A673 (cell line): Measurements from ENCODE around the gene CPM.

Experiments
- EZH2 ChIP-seq: fragments of 200-600 bp; sonication (generic); IDR thresholded peaks from 2 replicates; pipeline ENCODE4 v1.6.1; 2017; ENCODE audit warnings: borderline replicate concordance, low read depth, mild to moderate bottlenecking, mixed read lengths, antibody characterized with exemption, low read length; ENCODE audit not compliant: poor library complexity, severe bottlenecking
- TF ChIP-seq, protein P1 (sequence below): fragments of 300-800, 200-600 bp; sonication (generic); conservative IDR thresholded peaks from 2 replicates; pipeline ENCODE4 v1.5.1; 2017; ENCODE audit warnings: low read depth, mild to moderate bottlenecking, antibody characterized with exemption, low read length, moderate library complexity, mixed read lengths

DNA sequence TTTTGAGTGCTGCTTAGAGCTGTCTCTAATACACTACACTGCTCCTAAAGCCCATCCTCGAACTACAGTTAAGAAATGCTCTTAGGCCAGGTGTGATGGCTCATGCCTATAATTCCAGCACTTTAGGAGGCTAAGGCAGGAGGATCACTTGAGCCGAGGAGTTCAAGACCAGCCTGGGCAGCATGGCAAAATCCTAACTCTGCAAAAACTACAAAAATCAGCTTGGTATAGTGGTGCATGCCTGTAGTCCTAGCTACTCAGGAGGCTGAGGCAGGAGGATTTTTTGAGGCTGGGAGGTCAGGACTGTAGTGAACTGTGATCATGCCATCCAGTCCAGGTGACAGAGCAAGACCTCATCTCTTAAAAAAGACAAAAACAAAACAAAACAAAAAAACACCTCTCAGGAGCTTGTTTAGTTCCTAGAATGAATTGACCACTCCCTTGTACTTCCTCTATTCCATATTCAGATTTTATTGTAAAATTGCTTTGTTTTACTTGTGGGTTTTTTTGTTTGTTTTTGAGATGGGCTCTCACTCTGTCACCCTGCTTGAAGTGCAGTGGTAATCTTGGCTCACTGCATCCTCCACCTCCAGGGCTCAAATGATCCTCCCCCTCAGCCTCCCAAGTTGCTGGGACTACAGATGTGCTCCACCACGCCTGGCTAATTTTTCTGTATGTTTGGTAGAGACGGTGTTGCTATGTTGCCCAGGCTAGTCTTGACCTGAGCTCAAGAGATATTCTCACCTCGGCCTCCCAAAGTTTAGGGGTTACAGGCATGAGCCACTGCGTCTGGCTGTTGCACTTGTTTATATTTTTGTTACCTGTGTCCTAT is 111.4 kb downstream of the CPM start:
- TF ChIP-seq, protein P1, sequence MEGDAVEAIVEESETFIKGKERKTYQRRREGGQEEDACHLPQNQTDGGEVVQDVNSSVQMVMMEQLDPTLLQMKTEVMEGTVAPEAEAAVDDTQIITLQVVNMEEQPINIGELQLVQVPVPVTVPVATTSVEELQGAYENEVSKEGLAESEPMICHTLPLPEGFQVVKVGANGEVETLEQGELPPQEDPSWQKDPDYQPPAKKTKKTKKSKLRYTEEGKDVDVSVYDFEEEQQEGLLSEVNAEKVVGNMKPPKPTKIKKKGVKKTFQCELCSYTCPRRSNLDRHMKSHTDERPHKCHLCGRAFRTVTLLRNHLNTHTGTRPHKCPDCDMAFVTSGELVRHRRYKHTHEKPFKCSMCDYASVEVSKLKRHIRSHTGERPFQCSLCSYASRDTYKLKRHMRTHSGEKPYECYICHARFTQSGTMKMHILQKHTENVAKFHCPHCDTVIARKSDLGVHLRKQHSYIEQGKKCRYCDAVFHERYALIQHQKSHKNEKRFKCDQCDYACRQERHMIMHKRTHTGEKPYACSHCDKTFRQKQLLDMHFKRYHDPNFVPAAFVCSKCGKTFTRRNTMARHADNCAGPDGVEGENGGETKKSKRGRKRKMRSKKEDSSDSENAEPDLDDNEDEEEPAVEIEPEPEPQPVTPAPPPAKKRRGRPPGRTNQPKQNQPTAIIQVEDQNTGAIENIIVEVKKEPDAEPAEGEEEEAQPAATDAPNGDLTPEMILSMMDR = no peak
- TF ChIP-seq EZH2 = no peak
